HG02938 (cell line): ENCODE data around the gene CTXND2.
"Not testable (repeated sequence)": the region's sequence is repeated elsewhere in the genome, so short reads cannot be mapped to it uniquely, and the experiment has no call there.

Experiments
- ATAC-seq: cut with Tn5 transposase; IDR thresholded peaks from one replicate; pipeline ENCODE4 v1.9.1; 2021; ENCODE audit warnings: mild to moderate bottlenecking, moderate library complexity; ENCODE audit not compliant: unreplicated experiment

The CTXND2 gene

DNA sequence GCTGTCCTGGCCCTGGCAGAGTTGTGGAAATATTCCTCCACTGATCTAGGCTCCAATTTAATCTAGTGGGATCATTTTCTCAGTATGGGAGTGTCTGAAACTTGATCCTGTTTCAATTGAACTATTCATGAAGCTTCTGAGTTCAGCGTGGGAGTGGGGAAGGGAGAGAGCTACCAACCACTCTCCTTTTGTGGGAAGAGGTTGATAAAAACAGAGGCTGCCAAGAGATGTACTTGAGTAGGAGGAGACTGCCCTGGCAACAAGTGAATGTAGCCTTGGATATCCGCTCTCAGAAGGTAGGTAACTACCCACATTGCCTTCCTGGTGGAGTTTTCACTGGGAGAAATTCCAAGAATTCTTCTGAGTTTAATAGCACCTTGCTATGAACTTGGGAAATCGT is at the start of gene CTXND2:
CTXND2 (plus strand) TSS at position 119 of the 400 bp plus-strand sequence. CDS start 25,179 bp downstream, outside the sequence.
- ATAC-seq: no peak

DNA sequence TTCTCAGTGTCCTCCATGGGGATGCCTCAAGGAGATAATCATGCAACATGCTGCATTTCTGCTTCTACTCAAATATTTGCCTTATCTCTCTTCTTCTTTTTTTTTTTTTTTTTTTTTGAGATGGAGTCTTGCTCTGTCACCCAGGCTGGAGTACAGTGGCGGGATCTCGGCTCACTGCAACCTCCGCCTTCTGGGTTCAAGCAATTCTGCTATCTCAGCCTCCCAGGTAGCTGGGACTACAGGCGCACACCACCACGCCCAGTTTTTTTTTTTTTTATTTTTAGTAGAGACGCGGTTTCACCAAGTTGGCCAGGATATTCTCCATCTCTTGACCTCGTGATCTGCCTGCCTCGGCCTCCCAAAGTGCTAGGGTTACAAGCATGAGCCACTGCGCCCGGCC is 46.1 kb upstream of the CTXND2 start:
- not testable (repeated sequence) for ATAC-seq

DNA sequence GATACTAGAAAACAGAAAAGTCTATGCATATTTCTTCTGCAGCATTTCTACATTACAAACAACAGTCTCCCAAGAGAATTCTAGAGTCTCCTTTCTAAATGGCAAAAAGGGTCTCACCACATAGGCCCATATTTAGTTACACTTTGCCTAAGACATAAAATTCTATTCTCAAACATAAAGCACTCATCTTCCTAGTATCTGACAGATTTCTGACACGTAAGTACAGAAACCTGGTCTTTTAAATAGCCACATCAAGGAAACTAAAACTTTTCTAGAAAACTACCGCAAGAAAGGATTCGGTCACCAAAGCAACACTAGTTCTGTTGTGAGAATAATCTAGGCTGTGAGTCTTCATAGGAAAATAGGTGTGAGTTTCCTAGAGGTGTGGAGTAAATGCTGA is 45.3 kb upstream of the CTXND2 start:
- no peak for ATAC-seq

DNA sequence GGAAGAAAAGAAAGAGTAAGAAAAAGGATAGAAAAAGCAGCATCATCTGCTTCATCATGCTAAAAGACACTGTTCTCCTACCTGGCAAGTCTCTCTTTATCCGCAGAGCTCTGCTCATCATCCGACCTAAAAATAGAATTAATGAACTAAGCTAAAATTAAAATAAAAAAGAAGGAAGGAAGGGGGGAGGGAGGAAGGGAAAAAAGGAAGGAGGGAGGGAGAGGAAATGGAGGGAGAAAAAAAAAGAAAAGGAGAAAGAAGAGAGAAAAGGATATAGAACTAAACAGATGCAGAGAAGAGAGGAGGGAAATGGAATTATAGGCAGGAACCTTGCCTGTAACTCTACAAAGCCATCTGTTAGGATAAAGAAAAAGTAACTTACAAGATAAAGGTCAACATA is 44.6 kb upstream of the CTXND2 start:
- no peak for ATAC-seq

DNA sequence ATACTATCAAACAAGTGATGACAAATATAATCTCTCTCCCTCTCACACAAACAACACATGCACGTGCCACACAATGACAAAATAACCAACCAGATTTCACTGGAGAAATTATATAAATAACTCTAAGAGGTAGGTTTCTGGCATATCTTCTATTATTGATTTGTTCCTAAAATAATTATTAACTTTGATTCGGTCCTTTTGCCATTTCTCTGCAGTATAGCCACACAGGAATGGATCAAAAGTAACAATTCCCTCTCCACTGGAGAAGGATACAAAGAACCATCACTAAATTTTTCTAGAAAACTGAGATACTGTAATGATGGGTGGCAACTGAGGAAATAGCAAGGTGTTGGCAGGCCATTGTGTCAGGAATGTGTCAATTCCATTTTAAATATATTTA is 44.0 kb upstream of the CTXND2 start:
- ATAC-seq: no peak

DNA sequence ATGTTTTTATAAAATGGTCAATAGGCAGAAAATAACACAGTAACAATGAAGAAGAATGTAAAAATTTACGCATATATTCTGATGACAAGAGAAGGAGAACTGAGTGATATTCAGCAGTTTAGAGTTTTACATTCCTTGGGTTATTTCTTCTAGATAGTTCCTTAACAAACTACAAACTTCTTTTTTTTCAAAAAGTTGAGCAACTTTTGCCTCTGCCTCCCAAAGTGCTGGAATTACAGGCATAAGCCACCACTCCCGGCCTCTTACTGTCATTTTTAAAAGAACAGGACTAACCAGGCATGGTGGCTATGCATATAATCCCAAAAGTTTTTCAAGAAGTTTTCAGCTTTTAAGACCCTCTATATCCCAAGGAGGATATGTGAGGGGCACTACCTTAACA is 43.5 kb upstream of the CTXND2 start:
- ATAC-seq: no peak

DNA sequence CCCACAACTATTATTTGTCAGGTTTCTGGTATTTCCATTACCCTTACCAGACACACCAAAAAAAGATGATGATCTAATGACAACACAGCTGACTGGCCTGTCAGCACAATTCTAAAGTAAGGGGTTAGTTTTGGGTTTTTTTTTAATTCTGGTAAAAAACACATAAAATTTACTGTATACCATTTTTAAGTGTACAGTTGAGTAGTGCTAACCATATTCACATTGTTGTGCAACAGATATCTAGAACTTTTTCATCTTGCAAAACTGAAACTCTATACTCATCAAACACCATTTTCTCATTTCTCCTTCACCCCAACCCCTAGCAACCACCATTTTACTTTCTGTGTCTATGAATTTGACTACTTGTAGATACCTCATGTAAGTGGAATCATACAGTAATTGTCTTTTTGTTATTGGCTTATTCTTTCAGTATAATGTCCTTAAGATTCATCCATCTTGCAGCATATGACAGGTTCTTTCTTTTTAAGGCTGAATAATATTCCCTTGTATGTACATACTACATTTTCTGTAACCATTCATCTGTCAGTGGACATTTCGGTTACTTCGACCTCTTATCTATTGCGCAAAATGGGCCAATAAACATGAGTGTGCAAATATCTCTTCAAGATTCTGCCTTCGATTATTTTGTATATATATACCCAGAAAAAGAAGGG is 40.3 kb upstream of the CTXND2 start:
- no peak for ATAC-seq

DNA sequence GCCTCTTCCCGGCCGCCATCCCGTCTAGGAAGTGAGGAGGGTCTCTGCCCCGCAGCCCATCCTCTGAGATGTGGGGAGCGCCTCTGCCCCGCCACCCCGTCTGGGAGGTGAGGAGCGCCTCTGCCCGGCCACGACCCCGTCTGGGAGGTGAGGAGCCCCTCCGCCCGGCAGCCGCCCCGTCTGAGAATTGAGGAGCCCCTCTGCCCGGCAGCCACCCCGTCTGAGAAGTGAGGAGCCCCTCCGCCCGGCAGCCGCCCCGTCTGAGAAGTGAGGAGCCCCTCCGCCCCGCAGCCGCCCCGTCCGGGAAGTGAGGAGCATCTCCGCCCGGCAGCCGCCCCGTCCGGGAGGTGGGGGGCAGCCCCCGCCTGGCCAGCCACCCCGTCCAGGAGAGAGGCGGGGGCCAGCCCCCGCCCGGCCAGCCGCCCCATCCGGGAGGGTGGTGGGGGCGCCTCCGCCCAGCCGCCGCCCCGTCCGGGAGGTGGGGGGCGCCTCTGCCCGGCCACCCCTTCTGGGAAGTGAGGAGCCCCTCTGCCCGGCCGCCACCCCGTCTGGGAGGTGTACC is 36.1 kb upstream of the CTXND2 start:
- not testable (repeated sequence) for ATAC-seq

DNA sequence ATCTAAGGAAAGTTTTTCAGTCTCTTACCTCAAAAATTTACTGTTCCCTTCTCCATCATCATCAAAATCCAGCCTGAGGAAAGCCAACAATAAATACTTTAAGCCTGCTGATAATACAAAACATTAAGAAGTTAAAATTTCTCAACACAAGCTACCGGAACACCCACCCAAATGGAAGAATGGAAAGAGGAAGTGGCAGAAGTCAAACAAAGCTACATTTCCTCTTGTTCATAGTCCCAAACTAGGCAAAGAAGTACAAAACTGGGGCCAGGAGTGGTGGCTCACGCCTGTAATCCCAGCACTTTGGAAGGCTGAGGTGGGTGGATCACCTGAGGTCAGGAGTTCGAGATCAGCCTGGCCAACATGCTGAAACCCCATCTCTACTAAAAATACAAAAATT is 34.2 kb upstream of the CTXND2 start:
- not testable (repeated sequence) for ATAC-seq

DNA sequence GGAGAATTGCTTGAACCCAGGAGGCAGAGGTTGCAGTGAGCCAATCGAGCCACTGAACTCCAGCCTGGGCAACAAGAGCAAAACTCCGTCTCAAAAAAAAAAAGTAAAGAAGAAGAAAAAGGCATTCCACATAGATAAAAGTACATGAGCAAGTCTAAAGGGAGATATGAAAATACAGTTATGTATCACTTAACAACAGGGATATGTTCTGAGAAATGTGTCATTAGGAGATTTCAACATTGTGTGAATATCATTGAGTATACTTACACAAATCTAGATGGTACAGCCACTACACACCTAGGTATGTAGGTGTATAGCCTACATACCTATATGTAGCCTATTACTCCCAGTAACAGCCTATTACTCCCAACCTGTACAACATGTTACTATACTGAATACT is 23.2 kb upstream of the CTXND2 start:
- no peak for ATAC-seq

DNA sequence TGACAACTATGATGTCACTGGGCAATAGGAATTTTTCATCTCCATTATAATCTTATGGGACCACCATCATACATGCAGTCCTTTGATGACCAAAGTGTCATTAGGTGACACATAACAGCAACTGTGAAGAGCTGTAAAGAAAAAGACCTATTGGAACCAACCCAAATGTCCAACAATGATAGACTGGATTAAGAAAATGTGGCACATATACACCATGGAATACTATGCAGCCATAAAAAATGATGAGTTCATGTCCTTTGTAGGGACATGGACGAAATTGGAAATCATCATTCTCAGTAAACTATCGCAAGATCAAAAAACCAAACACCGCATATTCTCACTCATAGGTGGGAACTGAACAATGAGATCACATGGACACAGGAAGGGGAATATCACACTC is 22.7 kb upstream of the CTXND2 start:
- not testable (repeated sequence) for ATAC-seq

DNA sequence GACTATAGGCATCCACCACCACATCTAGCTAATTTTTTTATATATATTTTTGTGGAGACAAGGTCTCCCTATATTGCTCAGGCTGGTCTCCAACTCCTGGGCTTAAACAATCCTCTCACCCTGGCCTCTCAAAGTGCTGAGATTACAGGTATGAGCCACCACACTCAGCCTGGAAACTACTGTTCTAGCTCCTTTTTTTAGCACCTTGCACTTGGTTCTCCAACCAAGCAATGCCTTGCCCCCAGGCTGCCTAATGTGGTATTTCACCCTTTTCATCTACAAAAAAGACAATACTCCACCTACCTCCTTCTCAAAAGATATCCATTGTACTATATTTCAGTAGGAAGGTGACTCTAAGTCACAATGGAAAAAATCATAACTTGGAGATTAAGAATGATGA is 17.3 kb upstream of the CTXND2 start:
- ATAC-seq: no peak

DNA sequence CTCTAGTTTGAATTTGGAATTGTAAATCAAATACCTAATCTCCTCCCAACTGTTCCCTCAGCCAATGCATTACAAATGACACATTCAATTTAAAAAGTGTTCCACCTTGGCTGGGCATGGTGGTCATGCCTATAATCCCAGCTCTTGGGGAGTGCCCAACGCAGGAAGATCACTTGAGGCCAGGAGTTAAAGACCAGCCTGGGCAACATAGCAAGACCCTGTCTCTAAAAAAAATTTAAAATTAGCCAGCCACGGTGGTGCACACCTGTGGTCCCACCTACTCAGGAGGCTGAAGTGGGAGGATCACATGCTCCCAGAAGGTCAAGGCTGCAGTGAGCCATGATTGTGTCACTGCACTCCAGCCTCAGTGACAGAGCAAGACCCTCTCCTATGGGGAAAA is 14.4 kb upstream of the CTXND2 start:
- ATAC-seq: no peak

DNA sequence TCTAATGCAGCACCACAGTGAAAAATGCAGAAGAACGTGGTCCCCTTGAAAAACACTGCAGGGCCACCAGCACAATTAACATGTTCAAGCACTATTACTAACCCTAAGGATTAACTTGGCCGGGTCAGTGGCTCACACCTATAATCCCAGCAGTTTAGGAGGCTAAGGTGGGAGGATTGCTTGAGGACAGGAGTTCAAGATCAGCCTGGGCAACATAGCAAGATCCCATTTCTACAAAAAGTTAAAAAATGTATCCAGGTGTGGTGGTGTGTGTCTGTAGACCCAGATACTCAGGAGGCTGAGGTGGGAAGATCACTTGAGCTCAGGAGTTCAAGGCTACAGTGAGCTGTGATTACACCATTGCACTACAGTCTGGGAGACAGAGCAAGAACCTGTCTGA is 13.4 kb upstream of the CTXND2 start:
- ATAC-seq: no peak

DNA sequence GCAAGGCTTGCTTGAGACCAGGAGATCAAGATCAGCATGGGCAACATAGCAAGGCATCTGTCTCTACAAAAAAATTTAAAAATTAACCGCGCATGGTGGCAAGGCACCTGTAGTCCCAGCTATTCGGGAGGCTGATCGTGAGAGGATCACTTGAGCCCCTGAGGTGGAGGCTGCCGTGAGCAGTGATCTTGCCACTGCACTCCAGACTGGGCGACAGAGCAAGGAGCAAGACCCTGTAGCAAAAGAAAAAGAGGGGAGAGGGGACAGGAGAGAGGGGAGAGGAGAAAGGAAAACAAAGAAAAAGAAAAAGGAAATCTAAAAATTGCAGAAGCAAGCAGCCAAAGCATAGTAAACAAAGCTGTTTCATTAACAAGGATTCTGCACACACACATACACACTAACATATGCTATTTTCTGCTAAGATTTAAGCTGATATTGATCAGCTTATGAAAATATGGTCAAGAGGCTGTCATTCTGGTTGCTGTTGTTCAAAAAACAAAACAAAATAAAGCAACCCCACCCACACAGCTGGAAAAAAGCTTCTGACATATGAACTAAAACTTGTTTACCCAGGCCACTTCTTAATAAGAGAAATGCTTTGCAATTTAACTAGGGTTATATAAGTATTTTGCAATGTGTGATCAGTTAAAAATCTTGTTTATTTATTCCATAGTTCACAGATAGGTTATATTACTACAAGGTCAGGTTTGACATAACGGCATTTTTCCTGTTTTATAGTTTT is 12.3 kb upstream of the CTXND2 start:
- no peak for ATAC-seq

DNA sequence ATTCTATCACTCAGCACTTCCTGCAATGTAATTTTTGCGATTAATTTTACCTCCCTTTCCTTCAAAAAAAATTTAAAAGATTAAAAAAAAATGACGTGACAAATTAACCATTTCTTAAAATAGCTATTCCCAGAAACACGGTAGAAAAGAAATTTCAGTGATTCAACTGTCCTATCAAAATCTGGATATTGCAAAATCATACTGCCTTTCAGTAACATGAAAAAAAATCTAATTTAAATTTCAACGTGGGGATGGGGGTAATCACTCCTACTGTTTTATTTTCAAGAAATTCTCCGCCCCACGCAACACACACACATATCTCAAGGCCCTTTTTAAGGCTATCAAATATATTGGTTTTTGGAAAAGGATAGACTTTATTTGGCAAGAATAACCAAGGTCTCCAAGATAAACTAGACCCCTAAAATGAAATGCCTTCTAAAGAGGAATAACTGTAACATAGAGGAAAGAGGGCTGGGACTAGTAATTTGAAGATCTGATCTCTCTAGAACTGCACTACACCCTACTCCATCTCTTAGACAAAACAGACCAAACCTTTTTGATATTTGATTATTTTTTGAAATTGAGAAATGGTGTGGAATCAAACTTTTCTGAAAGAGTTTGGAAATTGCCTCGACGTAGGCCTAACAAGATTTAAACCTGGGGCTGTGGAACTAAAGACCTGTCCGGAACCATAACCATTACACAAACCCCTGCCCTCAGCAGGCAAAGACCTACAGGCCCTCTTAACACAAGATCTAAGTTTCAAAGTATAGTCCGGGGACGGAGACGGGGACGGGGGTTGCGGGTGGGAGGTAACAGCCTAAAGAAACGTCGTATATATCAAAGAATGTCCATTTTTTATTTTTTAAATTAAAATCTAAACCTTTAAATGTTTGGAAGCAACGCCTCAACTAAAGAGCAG is 11.5 kb upstream of the CTXND2 start:
- ATAC-seq: no peak

DNA sequence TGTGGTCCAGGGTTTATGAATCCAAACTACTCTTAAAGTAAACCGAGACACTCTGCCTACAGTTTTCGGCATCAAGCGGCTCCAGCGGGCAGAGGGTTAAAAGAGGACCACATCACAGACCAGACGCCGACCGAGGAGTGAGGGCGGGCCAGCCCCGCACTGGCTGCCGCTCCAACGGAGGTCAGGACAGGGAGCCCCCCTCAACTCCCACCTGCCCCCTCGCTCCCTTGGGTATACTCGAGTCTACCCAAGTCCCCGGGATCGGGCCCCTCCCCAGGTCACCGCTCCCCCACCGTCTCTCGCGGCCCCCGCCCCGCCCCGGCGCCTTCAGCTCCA is 10.8 kb upstream of the CTXND2 start:
- ATAC-seq: peak; percentile 36

DNA sequence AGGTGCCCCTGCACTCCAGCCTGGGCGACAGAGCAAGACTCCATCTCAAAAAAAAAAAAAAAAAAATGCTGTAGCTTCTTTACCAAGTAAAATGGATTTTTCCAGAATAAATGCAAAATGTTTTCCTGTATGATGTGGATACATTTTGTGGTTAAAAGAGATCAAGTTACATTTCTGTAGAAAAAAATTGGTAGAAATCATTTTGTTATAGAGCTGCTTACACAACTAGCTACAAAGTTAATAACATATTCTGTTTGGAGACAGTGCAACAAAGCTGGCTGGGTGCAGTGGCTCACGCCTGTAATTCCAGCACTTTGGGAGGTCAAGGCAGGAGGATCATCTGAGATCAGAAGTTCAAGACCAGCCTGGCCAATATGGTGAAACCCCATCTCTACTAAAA is 8.0 kb upstream of the CTXND2 start:
- ATAC-seq: not testable (repeated sequence)

DNA sequence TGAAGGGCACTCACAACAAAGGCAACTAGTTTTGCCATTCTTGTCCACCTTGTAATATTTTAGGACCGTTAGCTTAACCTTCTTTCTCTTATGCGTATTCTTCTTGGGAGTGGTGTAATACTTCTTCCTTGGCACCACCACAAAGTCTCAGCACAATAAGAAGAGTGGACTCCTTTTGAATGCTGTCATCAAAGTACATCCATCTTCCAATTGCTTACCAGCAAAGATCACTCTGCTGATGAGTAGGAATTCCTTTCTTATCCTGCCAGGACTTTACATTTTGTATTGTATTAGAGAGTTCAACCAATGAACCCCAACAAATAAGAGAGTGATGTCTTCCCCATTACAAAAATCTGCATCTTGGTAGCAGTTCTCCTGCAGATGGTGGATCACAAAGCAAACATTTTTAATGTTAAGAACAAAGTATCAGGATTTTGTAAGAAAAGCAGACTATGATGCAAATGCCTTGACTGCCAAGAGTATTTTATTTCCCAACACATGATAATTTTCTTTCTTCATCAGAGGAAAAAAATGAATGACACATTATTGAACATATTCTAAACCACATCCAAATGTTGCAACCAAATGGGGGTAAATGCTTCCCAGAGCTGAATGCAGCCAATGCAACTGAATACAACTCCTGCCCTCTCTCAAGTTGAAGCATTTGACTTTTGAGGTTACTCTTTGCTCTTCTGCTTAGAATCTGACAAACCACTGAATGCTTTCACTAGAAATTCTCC is 5.4 kb upstream of the CTXND2 start:
- ATAC-seq: no peak

DNA sequence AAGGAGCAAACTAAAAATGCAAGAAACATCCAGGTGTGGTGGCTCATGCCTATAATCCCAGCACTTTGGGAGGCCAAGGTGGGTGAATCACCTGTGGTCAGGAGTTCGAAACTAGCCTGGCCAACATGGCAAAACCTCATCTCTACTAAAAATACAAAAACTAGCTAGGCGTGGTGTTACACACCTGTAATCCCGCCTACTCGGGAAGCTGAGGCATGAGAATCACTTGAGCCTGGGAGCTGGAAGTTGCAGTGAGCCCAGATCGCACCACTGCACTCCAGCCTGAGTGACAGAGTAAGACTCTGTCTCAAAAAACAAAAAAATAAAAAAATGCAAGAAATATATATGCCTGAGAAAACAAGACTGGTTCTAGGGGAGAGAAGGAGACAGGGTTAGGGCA is 3.8 kb upstream of the CTXND2 start:
- ATAC-seq: not testable (repeated sequence)

DNA sequence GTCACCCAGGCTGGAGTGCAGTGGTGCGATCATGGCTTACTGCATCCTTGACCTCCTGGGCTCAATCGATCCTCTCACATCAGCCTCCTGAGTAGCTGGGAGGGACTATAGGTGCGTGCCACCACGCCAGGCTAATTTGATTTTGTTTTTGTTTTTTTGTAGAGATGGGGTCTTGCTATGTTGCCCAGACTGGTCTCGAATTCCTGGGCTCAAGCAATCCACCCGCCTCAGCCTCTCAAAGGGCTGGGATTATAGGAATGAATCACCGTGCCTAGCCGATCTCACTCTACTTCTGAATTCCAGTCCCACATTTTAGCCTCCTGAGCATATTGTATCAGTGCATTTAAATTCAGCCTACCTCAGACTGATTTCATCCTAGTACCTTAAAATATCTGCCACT is 1.8 kb downstream of the CTXND2 start:
- ATAC-seq: no peak
